Panc1 (cell line): ENCODE measurements around the gene DOCK1. TPM values are rescaled to one million over a fixed set of nuclear protein-coding genes. Genes with fewer than 3 reads are reported as not detected.

Experiments
- ATAC-seq: fragments of 200-7000 bp; cut with Tn5 transposase; 2 replicates; pipeline ENCODE4 v1.9.1; 2020; ENCODE audit warnings: mild to moderate bottlenecking, moderate library complexity
- BruUV-seq: library from RNA; stranded (reverse); fragments of 400-500 nt; replicated peaks from 2 replicates; lab custom pipeline; 2021; lab: Mats Ljungman, UMichigan
- CTCF ChIA-PET: fragments of 300-600 bp; sonication (Branson Sonifier 250); formaldehyde crosslinking; loops from one replicate; lab custom pipeline; 2022; ENCODE audit warnings: antibody characterized with exemption; lab: Charles Lee
- POLR2A ChIA-PET: fragments of 300-600 bp; sonication (Branson Sonifier 250); formaldehyde crosslinking; loops from one replicate; lab custom pipeline; 2022; ENCODE audit warnings: antibody characterized with exemption; lab: Charles Lee
- DNase-seq: peaks from one replicate; pipeline ENCODE4 v3.0.0-alpha.2; 2010; ENCODE audit warnings: low read depth, low spot score
- H3K27ac ChIP-seq: 2 replicates; pipeline ENCODE4 v1.5.1; 2011; ENCODE audit warnings: mild to moderate bottlenecking, low read length, inconsistent platforms
- H3K27me3 ChIP-seq: fragments of 200-500 bp; sonication (Bioruptor generic); 2 replicates; pipeline ENCODE4 v1.6.0; 2014; ENCODE audit warnings: low read length, inconsistent platforms; ENCODE audit not compliant: control insufficient read depth, insufficient read depth
- H3K36me3 ChIP-seq: fragments of 200-500 bp; sonication (Bioruptor generic); 2 replicates; pipeline ENCODE4 v1.5.1; 2014; ENCODE audit warnings: inconsistent platforms, mild to moderate bottlenecking, low read length, moderate library complexity; ENCODE audit not compliant: control insufficient read depth, insufficient read depth
- H3K4me1 ChIP-seq: 2 replicates; pipeline ENCODE4 v1.5.1; 2011; ENCODE audit warnings: inconsistent platforms, mild to moderate bottlenecking, low read length, moderate library complexity; ENCODE audit not compliant: control insufficient read depth, insufficient read depth
- H3K4me3 ChIP-seq, 2 experiments: 2 replicates each; pipeline ENCODE4 v1.5.1; 2011 to 2012; ENCODE audit warnings: low read depth in 2 of 2, low read length in 2 of 2, mild to moderate bottlenecking in 2 of 2, inconsistent platforms in 1 of 2, moderate library complexity in 1 of 2
- H3K9me3 ChIP-seq: fragments of 200-500 bp; sonication (Bioruptor generic); 2 replicates; pipeline ENCODE4 v1.5.1; 2014; ENCODE audit warnings: low read depth, mild to moderate bottlenecking, inconsistent platforms, low read length, moderate library complexity; ENCODE audit not compliant: control insufficient read depth, insufficient read depth
- CTCF ChIP-seq: fragments of 450-650 bp; IDR thresholded peaks from 2 replicates; pipeline ENCODE4 v1.5.1; 2017; ENCODE audit warnings: mild to moderate bottlenecking
- POLR2AphosphoS5 ChIP-seq: IDR thresholded peaks from 2 replicates; pipeline ENCODE4 v1.6.1; 2012; ENCODE audit warnings: mild to moderate bottlenecking, low read depth, low read length, moderate library complexity
- REST ChIP-seq, 2 experiments: IDR thresholded peaks; 2 replicates each; pipeline ENCODE4 v1.6.1; 2011 to 2012; ENCODE audit warnings: low read depth in 2 of 2, control low read depth in 1 of 2, low read length in 1 of 2, mild to moderate bottlenecking in 1 of 2, moderate library complexity in 1 of 2; ENCODE audit not compliant: insufficient read depth in 1 of 2
- SIN3A ChIP-seq: IDR thresholded peaks from 2 replicates; pipeline ENCODE4 v1.6.1; 2012; ENCODE audit warnings: low read depth, mild to moderate bottlenecking, low read length, moderate library complexity, borderline replicate concordance; ENCODE audit not compliant: insufficient read depth
- TCF7L2 ChIP-seq: IDR thresholded peaks from 2 replicates; pipeline ENCODE4 v1.6.1; 2011; ENCODE audit warnings: mild to moderate bottlenecking, low read depth, low read length, inconsistent platforms
- in situ Hi-C: cut with HindIII; loops from 2 replicates; pipeline ENCODE4 v1.10.0; 2016; ENCODE audit warnings: low sequenced_read_pairs, low pct_unique_long_range_greater_than_20kb
- intact Hi-C: fragments of 100-400 bp; cut with micrococcal nuclease; formaldehyde crosslinking; loops from one replicate; pipeline ENCODE4 v1.10.0; 2022; ENCODE audit not compliant: unreplicated experiment
- total RNA-seq: library from RNA; stranded (reverse); gene quantifications from one replicate; pipeline ENCODE4 v1.2.1, GENCODE V29; 2021; ENCODE audit not compliant: unreplicated experiment

The DOCK1 gene
- total RNA-seq, 1 experiment from 2014 or later: 67.6 TPM

DNA sequence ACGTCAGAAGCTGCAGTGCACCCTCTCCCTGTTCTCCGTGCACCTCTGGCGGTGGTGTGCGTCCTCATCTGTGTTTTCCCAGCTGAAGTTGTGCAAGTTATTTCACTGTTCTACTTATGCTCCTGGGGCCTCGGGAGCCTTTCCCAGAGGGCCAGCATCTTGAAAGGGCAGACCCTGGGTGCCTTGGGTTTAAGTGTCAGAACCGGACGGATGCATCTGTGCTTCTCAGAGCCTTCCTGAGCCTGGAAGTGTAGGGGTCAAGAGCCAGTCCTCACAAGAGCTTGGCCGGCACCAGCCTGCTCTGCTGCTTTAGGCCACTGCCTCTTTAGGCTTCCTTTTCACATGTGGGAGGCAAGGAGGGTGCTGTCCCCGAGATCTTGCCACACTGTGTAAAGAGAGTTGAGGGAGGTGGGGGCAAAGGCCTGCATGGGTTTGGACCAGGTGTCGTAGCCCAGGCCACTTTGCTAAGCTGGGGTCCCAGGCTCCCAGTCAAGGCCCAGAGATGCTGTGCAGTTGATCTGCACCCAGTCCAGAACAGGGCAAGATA is 515.0 kb downstream of the DOCK1 start:
- H3K27ac ChIP-seq: no peak overlapping the region
- no peaks in the 10 kb centered on the region for H3K9me3 ChIP-seq
- intact Hi-C loops (no loop called here), in situ Hi-C loops (no loop called here)
- no peaks in the 10 kb centered on the region for H3K36me3 ChIP-seq
- CTCF ChIA-PET: no interaction called here
- no peak for TF ChIP-seq REST (IDR thresholded peaks at IDR 0.05; ENCODE audit: insufficient read depth in 1 of 2, low read depth in 2 of 2, low read length in 1 of 2)
- no peak for TF ChIP-seq POLR2AphosphoS5
- TF ChIP-seq SIN3A: no peak
- no peak for TF ChIP-seq CTCF
- no peak for TF ChIP-seq TCF7L2
- no peak overlapping the region for H3K4me3 ChIP-seq
- no peaks in the 10 kb centered on the region for H3K4me1 ChIP-seq
- ATAC-seq (no peak), DNase-seq (no peak)
- no peaks in the 10 kb centered on the region for H3K27me3 ChIP-seq
- POLR2A ChIA-PET: no interaction called here
- BruUV-seq: no TSS peak

DNA sequence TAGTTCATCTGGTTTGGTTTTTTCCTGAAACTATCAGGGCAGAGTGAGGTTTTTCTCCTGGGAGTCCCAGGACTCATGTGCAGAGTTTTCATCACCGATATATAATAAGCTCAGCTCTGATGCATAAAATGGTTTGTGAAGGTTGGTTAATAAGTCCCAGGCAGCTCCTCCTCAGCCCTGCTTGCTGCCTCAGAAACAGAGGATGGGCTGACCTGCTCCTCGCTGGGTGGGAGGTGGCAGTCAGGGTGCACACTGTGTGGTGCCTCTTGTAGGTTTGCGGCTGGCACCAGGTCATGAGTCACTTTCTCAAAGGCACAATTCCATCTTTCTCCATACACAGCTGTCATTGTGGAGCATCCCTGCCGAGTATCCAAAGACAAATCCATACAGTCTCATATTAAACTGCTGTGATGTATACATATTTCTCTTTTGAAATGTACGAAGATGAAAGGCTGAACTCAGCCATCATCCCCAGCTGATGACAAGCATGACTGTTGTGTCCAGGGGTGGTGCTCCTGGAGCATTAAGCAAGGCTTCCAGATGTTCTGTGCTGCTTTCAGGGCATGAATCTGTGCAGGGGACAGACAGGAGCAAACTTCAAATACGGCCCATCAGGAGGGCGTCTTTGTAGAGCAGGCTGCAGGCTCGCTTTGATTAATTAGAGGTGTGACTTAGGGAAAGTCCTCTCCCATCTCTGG is 518.1 kb downstream of the DOCK1 start:
- no TSS peak for BruUV-seq
- POLR2A ChIA-PET: no interaction called here
- Histone ChIP-seq H3K4me3 (no peak overlapping the region), H3K4me1 (no peaks in the 10 kb centered on the region), H3K27ac (no peak overlapping the region), H3K36me3 (no peaks in the 10 kb centered on the region), H3K27me3 (no peaks in the 10 kb centered on the region), H3K9me3 (no peaks in the 10 kb centered on the region)
- intact Hi-C loops (no loop called here), in situ Hi-C loops (no loop called here)
- DNase-seq: no peak
- ATAC-seq: no peak
- TF ChIP-seq TCF7L2: no peak
- CTCF ChIA-PET: no interaction called here

GRCh38 chr10:127424594-127425264 is 519.5 kb downstream of the DOCK1 start:
- no peaks in the 10 kb centered on the region for H3K27me3 ChIP-seq
- ChIA-PET CTCF (no interaction called here), POLR2A (no interaction called here)
- TF ChIP-seq CTCF: no peak
- no peak for TF ChIP-seq REST (IDR thresholded peaks at IDR 0.05; ENCODE audit: insufficient read depth in 1 of 2, low read depth in 2 of 2, low read length in 1 of 2)
- TF ChIP-seq POLR2AphosphoS5: no peak
- no peak for TF ChIP-seq SIN3A
- intact Hi-C loops (no loop called here), in situ Hi-C loops (no loop called here)
- no peaks in the 10 kb centered on the region for H3K36me3 ChIP-seq
- DNase-seq (no peak), ATAC-seq (no peak)
- no peaks in the 10 kb centered on the region for H3K4me1 ChIP-seq
- H3K4me3 ChIP-seq: no peak overlapping the region
- no peak overlapping the region for H3K27ac ChIP-seq
- no peaks in the 10 kb centered on the region for H3K9me3 ChIP-seq
- BruUV-seq: no TSS peak
